Fibroblast of mammary gland (primary cell): ENCODE data around the gene ZNF436.
A peak's percentile ranks its signal among the peaks of the same experiment; 100 is the strongest.
"Not testable (repeated sequence)": the region's sequence is repeated elsewhere in the genome, so short reads cannot be mapped to it uniquely, and the experiment has no call there.

Experiments
- DNase-seq: peaks from one replicate; pipeline ENCODE4 v3.0.0-alpha.2; 2010; ENCODE audit warnings: low read depth
- H3K4me3 ChIP-seq: 2 replicates; pipeline ENCODE4 v1.5.1; 2011; ENCODE audit warnings: low read depth, mild to moderate bottlenecking, low read length, moderate library complexity; ENCODE audit not compliant: control insufficient read depth
- TF ChIP-seq, protein P1 (sequence below): conservative IDR thresholded peaks from 2 replicates; pipeline ENCODE4 v1.5.1; 2011; ENCODE audit warnings: low read depth, low read length, inconsistent platforms; ENCODE audit not compliant: control insufficient read depth, insufficient read depth

Gene ZNF436

GRCh38 chr1:23384312-23385058, 14.8 kb upstream of the ZNF436 start:
- TF ChIP-seq, protein P1, sequence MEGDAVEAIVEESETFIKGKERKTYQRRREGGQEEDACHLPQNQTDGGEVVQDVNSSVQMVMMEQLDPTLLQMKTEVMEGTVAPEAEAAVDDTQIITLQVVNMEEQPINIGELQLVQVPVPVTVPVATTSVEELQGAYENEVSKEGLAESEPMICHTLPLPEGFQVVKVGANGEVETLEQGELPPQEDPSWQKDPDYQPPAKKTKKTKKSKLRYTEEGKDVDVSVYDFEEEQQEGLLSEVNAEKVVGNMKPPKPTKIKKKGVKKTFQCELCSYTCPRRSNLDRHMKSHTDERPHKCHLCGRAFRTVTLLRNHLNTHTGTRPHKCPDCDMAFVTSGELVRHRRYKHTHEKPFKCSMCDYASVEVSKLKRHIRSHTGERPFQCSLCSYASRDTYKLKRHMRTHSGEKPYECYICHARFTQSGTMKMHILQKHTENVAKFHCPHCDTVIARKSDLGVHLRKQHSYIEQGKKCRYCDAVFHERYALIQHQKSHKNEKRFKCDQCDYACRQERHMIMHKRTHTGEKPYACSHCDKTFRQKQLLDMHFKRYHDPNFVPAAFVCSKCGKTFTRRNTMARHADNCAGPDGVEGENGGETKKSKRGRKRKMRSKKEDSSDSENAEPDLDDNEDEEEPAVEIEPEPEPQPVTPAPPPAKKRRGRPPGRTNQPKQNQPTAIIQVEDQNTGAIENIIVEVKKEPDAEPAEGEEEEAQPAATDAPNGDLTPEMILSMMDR, result no peak
- H3K4me3 ChIP-seq, result no peak overlapping the region
- peak; percentile 82 for DNase-seq

DNA sequence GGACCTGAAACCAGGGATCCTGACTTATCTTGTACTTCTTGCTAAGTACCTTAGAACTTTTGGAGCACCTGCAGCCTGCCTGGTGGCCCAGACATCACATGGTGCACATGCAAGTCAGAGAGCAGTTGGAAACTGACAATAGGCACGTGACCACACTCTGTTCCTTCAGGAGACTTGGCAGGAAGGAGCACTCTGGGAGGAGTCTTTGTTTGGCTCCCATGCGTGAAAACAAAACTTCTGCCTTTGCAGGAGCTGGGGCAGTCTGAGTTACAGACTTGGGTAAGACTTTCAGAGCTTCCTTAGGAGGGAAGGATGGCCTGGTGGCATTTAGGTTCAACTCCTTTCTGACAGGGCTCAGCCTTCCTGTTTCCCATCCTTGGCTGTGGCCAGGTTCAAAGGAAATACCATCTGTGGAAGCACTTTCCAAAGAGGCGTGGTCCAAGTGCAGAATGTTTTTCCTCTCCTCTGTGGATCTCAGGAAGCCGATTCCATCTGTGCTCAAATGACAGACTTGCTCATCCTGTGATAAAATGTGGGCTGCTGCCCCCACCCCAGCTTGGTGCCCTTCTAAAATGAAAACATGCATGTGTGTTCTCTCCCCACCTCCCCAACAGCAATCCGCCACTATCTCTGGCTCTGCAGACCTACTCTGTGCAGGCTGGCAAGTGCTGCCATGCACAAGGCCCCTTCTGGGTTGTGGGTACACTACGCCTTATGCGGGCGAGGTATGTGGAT, 14.1 kb upstream of the ZNF436 start:
- DNase-seq, result no peak
- TF ChIP-seq, protein P1, result no peak
- H3K4me3 ChIP-seq, result no peak overlapping the region

DNA sequence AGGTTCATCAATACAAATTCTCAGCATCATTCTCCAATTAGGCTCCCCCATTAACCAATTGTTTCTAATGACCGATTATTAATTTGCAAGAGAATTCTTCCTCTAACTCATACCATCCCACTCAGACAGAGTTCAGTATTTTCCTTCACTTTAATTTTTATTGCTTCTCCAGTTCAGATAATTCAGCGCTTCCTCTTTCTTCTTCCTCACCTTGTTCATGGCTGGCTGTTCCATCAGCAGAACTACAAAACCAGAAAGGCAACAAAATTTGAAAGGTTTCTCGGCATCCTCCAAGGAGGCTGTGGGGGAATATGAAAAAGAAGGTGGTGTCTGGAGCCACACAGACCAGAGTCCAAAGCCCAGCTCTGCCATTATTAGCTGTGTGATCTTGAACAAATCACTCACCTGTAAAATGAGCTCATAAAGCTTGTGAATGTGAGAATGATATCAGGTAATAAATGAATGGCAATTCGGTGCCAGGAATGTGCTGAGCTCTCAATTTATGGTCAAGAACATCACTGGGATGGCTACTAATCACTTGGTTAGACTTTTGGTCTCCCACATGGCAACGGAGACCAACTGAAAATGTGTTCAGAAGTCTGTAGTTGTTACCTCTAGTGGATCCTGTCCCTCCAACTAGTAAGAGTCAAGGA, 11.7 kb upstream of the ZNF436 start:
- H3K4me3 ChIP-seq, result no peak overlapping the region
- TF ChIP-seq, protein P1, result no peak
- DNase-seq, result no peak

GRCh38 chr1:23380719-23381118, 11.1 kb upstream of the ZNF436 start:
- TF ChIP-seq, protein P1, result no peak
- no peak overlapping the region for H3K4me3 ChIP-seq
- no peak for DNase-seq

- H3K4me3 ChIP-seq, DNase-seq: not testable (repeated sequence)
Observed at GRCh38 chr1:23380236-23380635, 10.6 kb upstream of the ZNF436 start.

- DNase-seq, result peak; percentile 93
- H3K4me3 ChIP-seq, result no peak overlapping the region
- TF ChIP-seq, protein P1, result no peak
Observed at GRCh38 chr1:23376890-23377811, 7.5 kb upstream of the ZNF436 start.

- DNase-seq, H3K4me3 ChIP-seq: not testable (repeated sequence)
Observed at GRCh38 chr1:23374079-23374735, 4.6 kb upstream of the ZNF436 start.
